Keratinocyte (primary cell): ENCODE measurements around the gene TBRG4.

ENCODE experiments used
- EZH2 ChIP-seq: IDR thresholded peaks from one replicate; pipeline ENCODE4 v1.6.1; 2012; ENCODE audit warnings: inconsistent platforms, mild to moderate bottlenecking, low read length, moderate library complexity
- TF ChIP-seq, protein P1 (sequence below), 3 experiments: IDR thresholded peaks in 1 of 3; conservative IDR thresholded peaks in 1 of 3; optimal IDR thresholded peaks in 1 of 3; 2 replicates in 2 of 3; 3 replicates in 1 of 3; pipeline versions ENCODE3 to v1.5.1; 2011; ENCODE audit warnings: low read length in 3 of 3, mild to moderate bottlenecking in 3 of 3, moderate library complexity in 2 of 3, control low read depth in 1 of 3, inconsistent platforms in 1 of 3; ENCODE audit not compliant: insufficient read depth in 2 of 3; ENCODE audit errors: extremely low read depth in 1 of 3

DNA sequence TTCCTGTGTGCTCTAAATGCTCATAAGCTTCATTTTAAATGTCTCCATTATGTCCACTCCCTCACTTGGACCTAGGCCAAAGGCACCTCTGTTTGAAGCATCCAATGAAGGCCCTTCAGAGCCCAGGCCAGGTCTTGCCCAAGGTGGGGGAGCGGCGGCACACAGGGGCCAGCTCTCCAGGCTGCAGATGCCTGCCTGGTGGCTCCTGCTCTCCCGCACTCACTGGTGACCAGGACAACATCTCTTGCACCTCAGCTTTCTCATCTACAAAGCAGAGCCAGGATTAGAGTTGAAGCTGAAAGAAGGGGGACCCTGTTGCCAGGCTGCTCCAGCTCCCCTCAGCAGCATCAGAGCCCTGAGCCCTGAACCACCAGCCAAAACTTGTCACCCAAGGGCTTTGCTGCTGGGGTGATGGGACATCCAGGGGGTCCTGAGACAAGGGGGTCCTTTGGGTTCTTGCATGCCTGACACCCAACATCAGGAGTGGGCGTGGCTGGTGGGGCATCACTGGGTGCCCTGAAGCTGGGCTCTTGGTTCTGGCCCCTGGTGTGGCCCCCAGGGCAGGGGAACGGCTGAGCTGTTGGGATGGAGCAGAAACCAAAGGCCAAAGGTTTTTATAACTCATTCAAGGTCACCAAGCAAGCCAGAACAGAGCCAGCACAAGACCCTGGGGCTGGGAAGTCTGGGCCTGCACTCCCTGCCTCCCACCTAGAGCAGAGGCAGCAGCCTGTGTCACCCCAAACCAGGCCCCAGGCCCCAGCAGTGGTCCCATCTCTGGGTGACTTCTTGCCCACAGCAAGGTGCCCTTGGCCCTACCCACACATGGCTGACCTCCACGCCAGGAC is 24.0 kb downstream of the TBRG4 start:
- TF ChIP-seq EZH2, result no peak
- TF ChIP-seq, protein P1, sequence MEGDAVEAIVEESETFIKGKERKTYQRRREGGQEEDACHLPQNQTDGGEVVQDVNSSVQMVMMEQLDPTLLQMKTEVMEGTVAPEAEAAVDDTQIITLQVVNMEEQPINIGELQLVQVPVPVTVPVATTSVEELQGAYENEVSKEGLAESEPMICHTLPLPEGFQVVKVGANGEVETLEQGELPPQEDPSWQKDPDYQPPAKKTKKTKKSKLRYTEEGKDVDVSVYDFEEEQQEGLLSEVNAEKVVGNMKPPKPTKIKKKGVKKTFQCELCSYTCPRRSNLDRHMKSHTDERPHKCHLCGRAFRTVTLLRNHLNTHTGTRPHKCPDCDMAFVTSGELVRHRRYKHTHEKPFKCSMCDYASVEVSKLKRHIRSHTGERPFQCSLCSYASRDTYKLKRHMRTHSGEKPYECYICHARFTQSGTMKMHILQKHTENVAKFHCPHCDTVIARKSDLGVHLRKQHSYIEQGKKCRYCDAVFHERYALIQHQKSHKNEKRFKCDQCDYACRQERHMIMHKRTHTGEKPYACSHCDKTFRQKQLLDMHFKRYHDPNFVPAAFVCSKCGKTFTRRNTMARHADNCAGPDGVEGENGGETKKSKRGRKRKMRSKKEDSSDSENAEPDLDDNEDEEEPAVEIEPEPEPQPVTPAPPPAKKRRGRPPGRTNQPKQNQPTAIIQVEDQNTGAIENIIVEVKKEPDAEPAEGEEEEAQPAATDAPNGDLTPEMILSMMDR (optimal IDR thresholded peaks at IDR 0.05 in 1 of 3, IDR thresholded peaks at IDR 0.05 in 1 of 3, conservative IDR thresholded peaks at IDR 0.05 in 1 of 3; ENCODE audit: extremely low read depth in 1 of 3, insufficient read depth in 2 of 3, low read length in 3 of 3), result no peak
